Measurements from ENCODE around the gene SLC22A15.
"Not testable (repeated sequence)": the region's sequence is repeated elsewhere in the genome, so short reads cannot be mapped to it uniquely, and the experiment has no call there.

SLC22A15 gene

DNA sequence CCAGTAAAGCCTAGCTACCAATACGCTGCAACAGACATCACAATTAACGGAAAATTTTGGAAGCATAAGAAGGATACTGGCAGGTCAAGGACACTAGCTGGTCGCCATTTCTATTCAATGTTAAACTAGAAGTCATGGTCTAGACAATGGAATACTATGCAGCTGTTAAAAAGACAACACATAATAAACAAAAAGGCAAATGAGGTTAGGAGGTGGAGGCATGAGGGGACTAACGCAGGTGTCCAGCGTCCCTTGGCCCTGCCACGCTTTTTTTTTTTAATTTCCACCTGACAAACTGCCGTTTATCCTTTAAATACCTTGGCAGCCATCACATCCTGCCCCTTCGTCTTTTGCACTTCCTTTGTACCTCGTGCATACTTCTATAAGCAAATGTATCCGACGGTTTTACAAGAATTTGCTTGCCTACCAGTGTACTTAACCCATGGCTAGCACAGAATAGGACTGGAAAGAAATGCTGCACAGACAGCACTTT is 698 bp upstream of the SLC22A15 start:
- peaks cover 4% of the 10 kb centered on the region for H3K4me1 Mint-ChIP-seq
- no peaks in the 10 kb centered on the region for H3K36me3 Mint-ChIP-seq
- H3K9me3 Mint-ChIP-seq, result no peaks in the 10 kb centered on the region
- H3K4me3 Mint-ChIP-seq, result peak overlapping the region; percentile 89
- H3K27me3 Mint-ChIP-seq, result peaks cover 41% of the 10 kb centered on the region
- H3K27ac Mint-ChIP-seq, result no peak overlapping the region

DNA sequence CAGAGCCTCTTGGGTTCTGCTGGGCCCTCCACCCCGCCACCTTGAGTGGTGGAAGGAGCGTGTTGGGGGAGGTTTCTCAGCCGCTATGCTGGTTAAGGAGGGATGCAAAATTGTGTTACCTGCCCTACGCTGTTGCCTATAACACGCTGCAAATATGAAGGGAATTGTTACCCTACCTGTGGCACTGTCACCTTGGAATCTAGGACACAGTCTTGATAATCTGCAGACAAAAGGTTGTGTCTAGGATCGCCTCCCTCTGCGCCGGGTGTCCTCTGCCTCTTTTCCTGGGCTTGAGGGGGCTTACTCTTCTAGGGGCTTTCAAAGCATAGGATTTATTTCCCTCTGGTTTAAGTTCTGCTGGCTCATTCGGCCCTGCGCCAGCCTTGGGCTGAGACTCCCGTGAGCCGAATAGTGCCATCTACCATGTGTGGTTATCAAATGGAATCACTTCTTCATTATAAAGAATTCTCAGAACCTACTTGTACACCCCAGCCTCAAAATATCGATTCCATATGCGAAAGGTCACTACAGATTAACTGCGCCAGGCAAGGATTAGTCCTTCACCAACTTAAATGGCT is 697 bp downstream of the SLC22A15 start:
- no peaks in the 10 kb centered on the region for H3K9me3 Mint-ChIP-seq
- no peaks in the 10 kb centered on the region for H3K36me3 Mint-ChIP-seq
- H3K27ac Mint-ChIP-seq, result no peak overlapping the region
- peaks cover 39% of the 10 kb centered on the region for H3K27me3 Mint-ChIP-seq
- H3K4me1 Mint-ChIP-seq, result peaks cover 4% of the 10 kb centered on the region
- H3K4me3 Mint-ChIP-seq, result peak overlapping the region; percentile 75

DNA sequence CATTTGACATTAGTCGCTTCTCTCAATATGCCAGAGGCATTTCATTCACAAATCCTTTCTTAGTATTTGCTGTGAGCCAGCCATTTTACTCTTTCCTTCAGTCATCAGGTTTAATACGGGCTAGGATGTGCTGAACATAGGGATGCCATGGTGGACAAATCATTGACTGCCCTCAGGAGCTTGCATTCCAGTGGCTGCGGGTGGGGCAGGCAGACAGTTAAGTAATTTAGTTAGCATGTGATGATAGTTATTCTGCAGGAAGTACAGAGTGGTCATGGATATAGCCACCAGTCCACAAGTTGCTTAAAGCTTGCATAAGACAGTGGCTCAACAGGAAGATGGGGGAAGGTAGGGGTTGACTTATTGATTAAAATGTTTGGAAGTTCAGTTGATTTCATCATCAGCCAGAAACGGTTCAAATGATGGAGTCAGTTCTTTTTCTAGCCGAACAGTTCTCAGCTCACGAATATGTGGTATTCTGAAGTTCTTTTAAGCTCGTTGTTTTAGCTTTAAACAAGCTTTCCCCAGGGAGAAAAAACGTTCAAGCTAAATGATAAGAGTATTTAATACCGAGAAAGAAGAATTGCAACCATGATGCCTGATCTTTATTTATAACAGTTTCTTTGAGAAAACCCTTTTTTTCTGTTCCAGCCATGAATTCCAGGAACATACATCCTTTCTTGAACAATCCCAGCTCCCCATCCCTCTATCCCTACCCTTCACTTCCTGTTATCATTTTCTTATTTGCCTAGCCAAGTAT is 1.4 kb downstream of the SLC22A15 start:
- Mint-ChIP-seq H3K27ac (no peak overlapping the region), H3K27me3 (peaks cover 33% of the 10 kb centered on the region), H3K4me3 (peak overlapping the region; percentile 75), H3K36me3 (no peaks in the 10 kb centered on the region), H3K4me1 (peaks cover 4% of the 10 kb centered on the region), H3K9me3 (no peaks in the 10 kb centered on the region)

DNA sequence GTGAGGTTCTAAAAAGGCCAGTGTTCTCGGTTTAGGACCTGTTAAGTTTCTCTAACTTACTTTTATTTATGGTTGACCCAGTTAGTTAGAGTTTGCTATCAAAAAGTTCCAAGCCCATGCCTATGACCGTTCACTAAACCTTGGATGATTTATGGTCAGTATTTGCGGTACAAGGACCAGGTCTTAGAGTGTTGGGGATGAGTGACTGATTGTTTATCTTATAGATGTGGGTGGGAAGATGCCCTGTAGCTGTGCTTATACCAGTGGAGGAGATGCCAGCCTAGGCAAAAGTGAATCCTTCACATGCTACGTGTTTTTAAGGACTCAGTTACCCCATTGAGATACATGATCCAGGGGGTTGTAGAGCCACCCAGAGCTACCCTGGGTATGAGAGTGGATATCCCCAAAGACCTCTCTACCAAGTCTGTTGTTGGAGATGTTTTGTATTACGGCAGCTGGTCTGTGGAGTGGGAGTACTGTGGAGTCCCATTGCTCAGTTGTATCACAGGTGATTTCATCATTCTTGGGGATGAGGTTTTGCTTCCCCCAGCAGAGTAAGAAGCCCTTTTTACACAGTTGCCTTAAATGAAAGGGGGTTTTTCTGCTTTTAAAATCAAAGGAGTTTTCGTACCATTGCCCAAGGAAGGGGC is 2.1 kb downstream of the SLC22A15 start:
- Mint-ChIP-seq H3K27ac (no peak overlapping the region), H3K9me3 (no peaks in the 10 kb centered on the region), H3K4me3 (no peak overlapping the region)

DNA sequence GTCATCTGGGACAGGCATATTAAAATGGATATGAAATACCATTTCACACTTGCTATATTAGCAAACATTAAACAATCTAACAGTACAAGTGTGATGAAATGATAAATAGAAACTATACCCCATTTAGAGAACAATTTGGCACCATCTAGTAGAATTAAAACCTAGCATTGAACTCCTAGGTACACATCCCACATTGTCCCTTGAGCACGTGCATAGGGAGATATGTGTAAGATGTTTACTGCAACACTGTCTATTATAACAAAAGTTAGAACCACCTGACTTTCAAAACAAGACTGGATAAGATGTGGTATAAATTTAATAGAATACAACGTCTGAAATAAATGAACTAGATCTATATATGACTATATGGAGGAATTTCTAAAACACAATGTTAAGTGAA is 3.8 kb downstream of the SLC22A15 start:
- Mint-ChIP-seq H3K4me1 (peaks cover 4% of the 10 kb centered on the region), H3K9me3 (no peaks in the 10 kb centered on the region)

More for the DNA sequence above, 2.1 kb downstream of the SLC22A15 start:
- peaks cover 4% of the 10 kb centered on the region for H3K4me1 Mint-ChIP-seq
- H3K36me3 Mint-ChIP-seq, result no peaks in the 10 kb centered on the region
- H3K27me3 Mint-ChIP-seq, result peaks cover 31% of the 10 kb centered on the region

DNA sequence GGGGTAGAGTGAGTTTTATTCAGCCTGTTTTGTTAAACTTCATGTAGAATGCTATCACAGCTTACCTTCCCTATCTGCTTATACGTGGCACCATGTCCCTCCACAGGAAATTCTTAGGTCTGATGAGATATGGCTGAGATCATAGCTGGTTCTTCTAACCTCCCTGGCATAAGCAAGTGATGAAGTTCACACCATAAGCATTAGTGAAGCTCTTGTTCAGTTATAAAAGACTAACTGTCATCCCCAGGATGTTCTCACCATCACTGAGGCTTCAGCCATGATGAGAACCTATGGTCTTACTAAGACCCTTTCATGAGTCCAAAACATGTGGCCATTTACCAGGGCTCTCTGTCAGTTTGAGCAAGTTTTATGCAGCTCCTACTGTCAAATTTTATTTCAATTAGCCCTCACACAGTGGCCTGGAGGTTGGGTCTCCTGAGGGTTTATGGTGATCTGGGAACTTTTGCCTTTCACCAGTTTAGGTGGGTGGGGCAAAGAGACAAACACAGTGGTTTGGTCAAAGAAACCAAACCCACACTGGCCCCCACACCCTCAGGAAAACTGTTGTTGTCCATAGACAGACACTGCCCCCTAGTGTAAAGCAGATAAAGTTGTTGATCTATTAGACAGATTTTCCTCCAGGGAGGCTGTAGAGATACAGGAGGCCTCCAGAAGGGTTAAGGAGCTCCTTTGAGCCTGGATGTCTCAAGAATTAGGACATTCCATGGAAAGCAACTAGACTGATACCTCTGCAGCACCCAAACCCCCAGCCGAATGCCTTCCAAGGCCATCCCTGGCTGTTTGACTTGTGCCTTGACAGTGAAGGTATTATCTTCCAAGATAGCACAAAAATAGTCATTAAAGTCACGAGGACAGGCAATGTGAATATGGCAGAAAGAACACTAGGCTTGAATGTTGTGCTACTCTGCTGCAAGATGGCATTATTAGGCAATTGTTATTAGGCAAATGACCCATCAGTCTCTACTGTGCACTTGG is 5.0 kb downstream of the SLC22A15 start:
- Mint-ChIP-seq H3K27me3 (peaks cover 17% of the 10 kb centered on the region), H3K9me3 (no peaks in the 10 kb centered on the region), H3K36me3 (no peaks in the 10 kb centered on the region), H3K27ac (no peak overlapping the region), H3K4me1 (no peaks in the 10 kb centered on the region), H3K4me3 (no peak overlapping the region)

More for the DNA sequence above, 3.8 kb downstream of the SLC22A15 start:
- H3K4me3 Mint-ChIP-seq, result no peak overlapping the region
- H3K36me3 Mint-ChIP-seq, result no peaks in the 10 kb centered on the region
- H3K27ac Mint-ChIP-seq, result no peak overlapping the region
- peaks cover 22% of the 10 kb centered on the region for H3K27me3 Mint-ChIP-seq

DNA sequence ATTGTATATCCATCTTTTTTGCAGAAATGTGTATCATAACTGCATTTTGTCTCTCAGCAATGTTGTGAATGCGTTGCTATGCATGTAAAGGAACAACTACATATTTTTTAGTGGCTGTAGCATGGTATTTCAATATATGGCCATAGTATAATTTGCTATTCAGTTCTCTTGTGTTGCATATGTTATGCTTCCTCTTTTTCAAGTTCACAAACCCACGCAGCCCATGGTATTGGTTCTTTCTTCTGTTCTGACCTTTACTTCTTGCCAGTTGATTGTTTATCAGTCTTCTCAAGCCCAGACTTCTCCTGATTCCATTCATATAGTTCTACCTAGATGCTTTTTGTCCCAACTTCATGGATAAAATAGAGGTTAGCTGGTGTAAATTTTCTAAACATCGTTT is 6.1 kb downstream of the SLC22A15 start:
- Mint-ChIP-seq H3K4me3 (no peak overlapping the region), H3K9me3 (no peaks in the 10 kb centered on the region), H3K36me3 (no peaks in the 10 kb centered on the region), H3K27me3 (peaks cover 14% of the 10 kb centered on the region), H3K4me1 (no peaks in the 10 kb centered on the region), H3K27ac (no peak overlapping the region)

DNA sequence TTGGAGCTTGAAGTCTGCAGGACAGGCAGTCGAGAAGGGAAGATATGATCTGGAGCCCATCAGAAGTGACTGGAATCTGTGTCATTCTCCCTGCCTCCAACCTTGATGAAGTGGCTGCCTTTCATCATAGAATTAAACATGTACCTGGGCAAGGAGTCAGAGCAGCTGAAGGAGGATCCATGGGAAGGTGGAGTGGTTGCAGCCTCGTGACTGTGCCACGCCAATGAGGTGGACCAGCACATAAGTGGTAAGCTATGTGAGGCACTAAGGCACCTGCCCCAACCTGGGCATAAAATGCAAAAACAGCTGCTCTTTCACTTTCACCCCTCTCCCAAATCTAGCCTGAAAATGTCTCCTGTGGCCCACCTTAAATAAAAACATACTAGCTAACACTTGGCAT is 7.3 kb downstream of the SLC22A15 start:
- H3K4me1 Mint-ChIP-seq, result no peaks in the 10 kb centered on the region
- no peak overlapping the region for H3K27ac Mint-ChIP-seq
- H3K27me3 Mint-ChIP-seq, result peaks cover 9% of the 10 kb centered on the region
- no peaks in the 10 kb centered on the region for H3K36me3 Mint-ChIP-seq
- H3K4me3 Mint-ChIP-seq, result no peak overlapping the region
- H3K9me3 Mint-ChIP-seq, result no peaks in the 10 kb centered on the region

DNA sequence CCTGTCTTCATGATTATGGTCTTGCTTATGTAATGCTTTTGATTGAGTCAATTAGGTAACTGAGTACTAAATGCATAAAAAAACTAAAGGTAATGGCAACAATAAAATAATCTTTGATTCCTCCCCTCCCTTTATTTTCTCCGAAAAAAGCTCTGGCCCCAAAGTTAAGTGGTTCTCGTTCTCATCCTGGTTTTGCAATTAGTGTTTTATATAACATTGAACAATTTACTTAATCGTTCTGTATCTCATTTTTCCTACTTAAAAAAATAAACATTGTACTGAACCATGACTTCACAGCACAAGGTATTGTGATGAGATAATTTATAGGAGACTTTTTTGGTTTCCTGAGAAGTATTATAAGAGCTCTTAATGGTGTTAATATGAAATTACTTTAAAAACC is 11.3 kb downstream of the SLC22A15 start:
- H3K27ac Mint-ChIP-seq, result no peak overlapping the region
- no peak overlapping the region for H3K4me3 Mint-ChIP-seq
- no peaks in the 10 kb centered on the region for H3K36me3 Mint-ChIP-seq
- H3K27me3 Mint-ChIP-seq, result peaks cover 2% of the 10 kb centered on the region
- H3K9me3 Mint-ChIP-seq, result no peaks in the 10 kb centered on the region
- H3K4me1 Mint-ChIP-seq, result peaks cover 7% of the 10 kb centered on the region

DNA sequence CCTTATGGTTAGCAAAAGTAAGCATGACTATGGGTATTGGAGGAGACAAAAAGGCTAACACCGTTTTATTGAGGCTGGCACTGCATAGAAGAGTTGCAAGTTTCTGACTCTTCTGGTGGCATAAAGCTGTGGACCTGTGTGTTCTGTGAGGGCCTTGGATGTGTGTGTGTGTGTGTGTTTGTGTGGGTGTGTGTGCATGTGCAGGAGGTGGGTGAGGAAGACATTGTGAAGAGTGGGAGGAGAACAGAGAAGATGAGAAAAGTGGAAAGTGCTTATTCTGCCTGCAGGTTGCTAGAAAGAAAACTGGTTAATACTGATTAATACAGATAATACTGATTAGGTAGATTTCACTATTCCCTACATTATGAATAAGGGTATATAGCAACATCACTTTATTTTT is 12.6 kb downstream of the SLC22A15 start:
- no peaks in the 10 kb centered on the region for H3K36me3 Mint-ChIP-seq
- no peaks in the 10 kb centered on the region for H3K9me3 Mint-ChIP-seq
- no peak overlapping the region for H3K27ac Mint-ChIP-seq
- peaks cover 7% of the 10 kb centered on the region for H3K4me1 Mint-ChIP-seq
- H3K27me3 Mint-ChIP-seq, result peaks cover 2% of the 10 kb centered on the region
- H3K4me3 Mint-ChIP-seq, result no peak overlapping the region

DNA sequence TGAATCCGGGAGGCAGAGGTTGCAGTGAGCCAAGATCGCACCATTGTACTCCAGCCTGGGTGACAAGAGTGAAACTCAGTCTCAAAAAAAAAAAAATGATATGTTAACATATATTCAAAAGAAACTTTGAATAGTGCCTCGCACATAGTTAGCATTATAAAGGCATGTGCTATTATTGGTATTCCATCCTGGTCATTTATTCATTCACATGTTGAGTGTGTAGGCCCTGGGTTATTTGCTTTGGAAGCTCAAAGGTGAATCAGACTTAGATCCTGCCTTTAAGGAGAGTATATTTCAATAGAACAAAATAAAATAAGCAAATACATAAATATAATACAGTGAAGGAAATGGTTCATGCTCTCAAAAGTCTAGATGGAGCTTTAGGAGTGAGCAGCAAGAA is 13.4 kb downstream of the SLC22A15 start:
- H3K9me3 Mint-ChIP-seq, result no peaks in the 10 kb centered on the region
- no peaks in the 10 kb centered on the region for H3K36me3 Mint-ChIP-seq
- peaks cover 7% of the 10 kb centered on the region for H3K4me1 Mint-ChIP-seq
- no peak overlapping the region for H3K4me3 Mint-ChIP-seq
- no peak overlapping the region for H3K27ac Mint-ChIP-seq
- peaks cover 2% of the 10 kb centered on the region for H3K27me3 Mint-ChIP-seq

DNA sequence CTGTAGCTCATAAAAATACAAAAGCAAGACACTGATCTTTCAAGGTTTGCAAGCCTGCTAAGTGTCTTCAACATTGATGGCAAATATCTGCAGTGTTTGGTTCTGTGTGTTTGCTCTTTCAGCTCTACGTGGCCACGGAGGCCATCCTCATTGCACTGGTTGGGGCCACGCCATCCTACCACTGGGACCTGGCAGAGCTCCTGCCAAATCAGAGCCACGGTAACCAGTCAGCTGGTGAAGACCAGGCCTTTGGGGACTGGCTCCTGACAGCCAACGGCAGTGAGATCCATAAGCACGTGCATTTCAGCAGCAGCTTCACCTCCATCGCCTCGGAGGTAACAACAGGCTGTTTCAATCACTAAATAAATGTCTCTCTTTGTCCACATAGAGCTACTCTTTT is 15.6 kb downstream of the SLC22A15 start:
- H3K36me3 Mint-ChIP-seq, result no peaks in the 10 kb centered on the region
- peaks cover under 1% of the 10 kb centered on the region for H3K27me3 Mint-ChIP-seq
- no peaks in the 10 kb centered on the region for H3K9me3 Mint-ChIP-seq
- peaks cover 7% of the 10 kb centered on the region for H3K4me1 Mint-ChIP-seq
- no peak overlapping the region for H3K4me3 Mint-ChIP-seq
- H3K27ac Mint-ChIP-seq, result no peak overlapping the region

DNA sequence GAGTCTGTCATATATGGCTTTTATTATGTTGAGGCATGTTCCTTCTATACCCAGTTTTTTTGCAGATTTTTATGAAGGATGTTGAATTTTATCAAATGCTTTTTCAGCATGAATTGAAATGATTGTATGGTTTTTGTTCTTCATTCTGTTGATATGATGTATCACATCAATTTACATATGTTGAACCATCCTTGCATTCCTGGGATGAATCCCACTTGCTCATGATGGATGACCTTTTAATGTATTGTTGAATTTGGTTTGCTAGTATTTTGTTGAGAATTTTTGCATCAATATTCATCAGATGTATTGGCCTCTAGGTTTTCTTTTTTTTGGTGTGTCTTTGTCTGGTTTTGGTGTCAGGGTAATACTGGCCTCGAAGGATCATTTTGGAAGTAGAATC is 21.6 kb downstream of the SLC22A15 start:
- H3K27ac Mint-ChIP-seq, H3K4me3 Mint-ChIP-seq, H3K4me1 Mint-ChIP-seq, H3K27me3 Mint-ChIP-seq: not testable (repeated sequence)
- Mint-ChIP-seq H3K9me3 (peaks cover 35% of the 10 kb centered on the region), H3K36me3 (peaks cover 17% of the 10 kb centered on the region)

DNA sequence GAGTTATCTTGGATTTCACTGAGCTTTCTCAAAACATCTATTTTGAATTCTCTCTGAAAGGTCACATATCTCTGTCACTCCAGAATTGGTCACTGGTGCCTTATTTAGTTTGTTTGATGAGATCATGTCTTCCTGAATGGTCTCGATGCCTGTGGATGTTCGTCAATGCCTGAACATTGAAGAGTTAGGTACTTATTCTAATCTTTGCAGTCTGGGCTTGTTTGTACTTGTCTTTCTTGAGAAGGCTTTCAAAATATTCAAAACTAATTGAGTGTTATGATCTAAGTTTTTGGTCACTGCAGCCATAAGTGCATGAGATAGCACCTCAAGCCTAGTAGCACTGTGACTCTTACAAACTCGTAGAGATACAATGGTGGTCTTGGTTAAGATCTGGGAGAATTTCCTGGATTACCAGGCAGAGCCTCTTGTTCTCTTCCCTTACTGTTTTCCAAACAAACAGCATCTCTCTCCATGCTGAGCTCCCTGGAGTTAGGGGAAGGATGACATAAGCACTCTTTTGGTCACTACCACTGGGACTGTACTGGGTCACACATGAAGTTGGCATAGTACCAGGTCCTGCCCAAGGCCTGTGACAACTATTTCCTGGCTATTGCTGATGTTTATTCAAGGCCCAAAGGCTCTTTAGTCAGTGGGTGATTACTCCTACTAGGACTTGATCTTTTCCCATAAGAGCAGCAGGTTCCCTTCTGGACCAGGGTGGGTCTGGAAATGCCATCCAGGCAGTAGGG is 25.6 kb downstream of the SLC22A15 start:
- peaks cover 35% of the 10 kb centered on the region for H3K9me3 Mint-ChIP-seq
- no peak overlapping the region for H3K27ac Mint-ChIP-seq
- no peak overlapping the region for H3K4me3 Mint-ChIP-seq
- peaks cover 17% of the 10 kb centered on the region for H3K36me3 Mint-ChIP-seq
- H3K4me1 Mint-ChIP-seq, result peaks cover 14% of the 10 kb centered on the region
- H3K27me3 Mint-ChIP-seq, result peaks cover 5% of the 10 kb centered on the region

Measured in activated naive CD4-positive, alpha-beta T cell treated with anti-CD3 and anti-CD28 coated beads, Interleukin-2, amount 50 U/mL, for 24 hours (primary cell).